ENCODE data around the gene ASPHD1.
"Not testable (repeated sequence)": the region's sequence is repeated elsewhere in the genome, so short reads cannot be mapped to it uniquely, and the experiment has no call there.

ASPHD1 gene, protein sequence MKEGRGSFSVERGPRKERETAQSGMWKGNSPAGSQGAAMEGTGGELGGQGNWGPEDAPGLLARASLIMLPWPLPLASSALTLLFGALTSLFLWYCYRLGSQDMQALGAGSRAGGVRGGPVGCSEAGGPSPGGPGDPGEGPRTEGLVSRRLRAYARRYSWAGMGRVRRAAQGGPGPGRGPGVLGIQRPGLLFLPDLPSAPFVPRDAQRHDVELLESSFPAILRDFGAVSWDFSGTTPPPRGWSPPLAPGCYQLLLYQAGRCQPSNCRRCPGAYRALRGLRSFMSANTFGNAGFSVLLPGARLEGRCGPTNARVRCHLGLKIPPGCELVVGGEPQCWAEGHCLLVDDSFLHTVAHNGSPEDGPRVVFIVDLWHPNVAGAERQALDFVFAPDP

DNA sequence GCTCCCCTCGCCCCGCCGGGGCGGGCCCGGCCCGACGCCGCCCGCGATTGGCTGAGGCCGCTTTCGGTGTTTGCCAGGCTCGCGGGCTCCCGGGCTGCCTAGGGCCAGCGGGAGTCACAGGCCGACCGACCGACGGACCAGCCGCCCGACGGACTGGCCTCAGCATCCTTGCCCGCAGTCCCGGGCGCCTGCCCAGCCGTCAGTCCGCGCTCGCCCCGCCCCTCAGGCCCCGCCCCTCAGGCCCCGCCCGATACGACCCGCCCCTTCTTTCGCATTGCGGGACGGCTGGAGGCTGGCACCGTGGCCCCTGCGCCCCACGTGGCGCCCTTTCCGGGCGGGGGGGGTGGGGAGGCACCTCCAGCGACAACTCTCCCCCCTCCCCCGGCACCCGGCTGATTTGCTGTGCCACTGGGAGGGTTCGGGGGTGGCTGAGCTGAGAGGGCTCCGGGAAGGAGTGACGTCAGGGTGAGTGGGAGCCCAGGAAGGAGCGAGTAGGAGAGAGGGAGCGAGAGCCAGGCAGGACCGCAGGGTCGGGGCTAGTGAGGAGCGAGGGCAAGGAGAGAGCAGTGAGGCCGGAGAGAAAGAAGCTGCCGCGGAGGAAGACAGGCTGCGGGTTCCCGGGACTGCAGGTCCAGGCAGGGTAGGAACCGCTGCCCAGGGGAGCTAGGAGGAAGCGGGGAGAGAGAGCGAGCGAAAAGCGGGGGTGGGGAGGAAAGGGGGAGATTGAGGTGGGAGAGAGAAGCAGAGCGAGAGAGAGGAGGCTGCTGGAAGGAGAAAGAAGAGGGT is at the start of gene ASPHD1:
Gene ASPHD1 (plus strand): TSS at position 387 of the 786 bp plus-strand sequence. CDS start 484 bp downstream, outside the sequence.
- peak in 1 of 2 donors; percentile 27 for DNase-seq (ENCODE audit: low read depth in 2 of 2)

DNA sequence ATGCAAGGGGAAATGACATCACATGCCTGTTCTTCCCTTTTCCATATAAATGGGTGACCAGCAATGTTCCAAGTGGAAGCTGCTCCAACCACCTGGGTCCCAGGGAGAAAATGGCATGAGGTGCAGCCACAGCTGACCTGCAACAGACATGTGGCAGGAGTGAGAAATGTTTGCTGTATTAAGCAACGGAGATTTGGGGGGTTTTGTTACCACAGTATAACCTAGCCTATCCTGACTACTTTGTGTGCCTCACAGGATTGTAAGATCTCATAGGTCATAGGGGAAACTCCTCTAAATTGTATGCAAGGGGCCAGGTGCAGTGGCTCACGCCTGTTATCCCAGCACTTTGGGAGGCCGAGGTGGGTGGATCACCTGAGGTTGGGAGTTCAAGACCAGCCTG is 49.3 kb upstream of the ASPHD1 start:
- no peak for DNase-seq (ENCODE audit: low read depth in 2 of 2)

DNA sequence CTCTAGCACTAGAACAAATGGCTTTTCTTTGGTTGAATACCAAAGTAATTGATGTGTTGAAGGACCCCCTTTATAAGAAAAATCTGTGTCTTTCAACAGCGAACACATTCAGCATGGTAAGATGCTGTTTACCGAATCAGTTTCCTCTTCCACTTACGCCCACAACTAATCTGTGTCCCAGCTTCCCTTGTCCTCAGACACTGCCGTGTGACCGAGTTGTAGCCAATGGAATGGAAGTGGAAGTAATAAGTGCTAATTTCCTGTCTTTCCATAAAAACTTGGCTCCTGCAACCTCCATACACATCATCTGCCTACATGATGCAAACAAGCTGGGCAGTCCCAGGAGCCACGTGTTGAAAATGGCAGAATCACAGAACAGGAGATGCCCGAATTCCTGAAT is 47.6 kb upstream of the ASPHD1 start:
- no peak for DNase-seq (ENCODE audit: low read depth in 2 of 2)

DNA sequence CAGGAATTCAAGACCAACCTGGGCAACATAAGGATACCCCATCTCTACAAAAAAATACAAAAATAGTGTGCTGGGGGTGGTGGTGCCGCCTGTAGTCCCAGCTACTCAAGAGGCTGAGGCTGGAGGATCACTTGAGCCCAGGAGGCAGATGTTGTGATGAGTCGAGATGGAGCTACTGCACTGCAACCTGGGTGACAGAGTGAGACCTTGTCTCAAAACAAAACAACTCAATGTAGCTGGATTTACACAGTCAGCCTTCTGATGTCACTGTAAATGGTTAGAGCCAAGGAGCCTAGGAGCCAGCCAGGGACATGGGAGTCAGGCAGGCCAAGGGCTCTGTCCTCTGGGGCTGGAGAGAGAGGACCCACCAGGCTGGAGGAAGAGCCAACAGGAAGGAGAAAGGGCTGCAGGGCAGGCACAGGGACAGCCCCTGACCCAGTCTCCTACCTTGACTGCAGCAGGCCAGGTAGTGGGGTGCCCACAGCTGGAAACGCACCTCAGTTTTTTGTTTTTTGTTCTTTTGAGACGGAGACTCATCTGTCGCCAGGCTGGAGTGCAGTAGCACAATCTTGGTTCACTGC is 45.7 kb upstream of the ASPHD1 start:
- DNase-seq (ENCODE audit: low read depth in 2 of 2) = no peak

DNA sequence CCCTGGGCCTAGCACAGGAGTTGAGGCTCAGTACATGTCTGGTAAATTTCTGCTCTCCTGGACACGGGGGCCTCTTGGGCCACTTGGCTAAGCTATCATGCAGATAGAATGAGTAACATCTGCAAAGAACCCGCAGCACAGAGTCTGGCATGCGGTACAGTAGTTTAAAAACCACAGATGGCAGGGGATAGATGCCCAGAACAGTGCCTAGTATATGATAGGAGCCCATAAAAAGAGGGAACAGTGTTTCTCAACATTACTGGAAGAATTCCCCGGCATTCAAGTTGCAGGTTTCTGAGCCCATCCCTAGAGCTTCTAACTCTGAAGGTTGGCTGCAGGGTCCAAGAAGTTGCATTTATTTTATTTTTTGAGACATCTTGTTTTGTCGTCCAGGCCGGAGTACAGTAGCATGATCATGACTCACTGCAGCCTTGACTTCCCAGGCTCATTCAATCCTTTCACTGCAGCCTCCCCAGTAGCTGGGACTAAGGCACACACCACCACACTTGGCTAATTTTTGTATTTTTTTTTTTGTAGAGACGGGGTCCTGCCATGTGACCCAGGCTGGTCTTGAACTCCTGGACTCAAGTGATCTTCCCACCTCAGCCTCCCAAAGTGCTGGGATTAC is 43.0 kb upstream of the ASPHD1 start:
- no peak for DNase-seq (ENCODE audit: low read depth in 2 of 2)

DNA sequence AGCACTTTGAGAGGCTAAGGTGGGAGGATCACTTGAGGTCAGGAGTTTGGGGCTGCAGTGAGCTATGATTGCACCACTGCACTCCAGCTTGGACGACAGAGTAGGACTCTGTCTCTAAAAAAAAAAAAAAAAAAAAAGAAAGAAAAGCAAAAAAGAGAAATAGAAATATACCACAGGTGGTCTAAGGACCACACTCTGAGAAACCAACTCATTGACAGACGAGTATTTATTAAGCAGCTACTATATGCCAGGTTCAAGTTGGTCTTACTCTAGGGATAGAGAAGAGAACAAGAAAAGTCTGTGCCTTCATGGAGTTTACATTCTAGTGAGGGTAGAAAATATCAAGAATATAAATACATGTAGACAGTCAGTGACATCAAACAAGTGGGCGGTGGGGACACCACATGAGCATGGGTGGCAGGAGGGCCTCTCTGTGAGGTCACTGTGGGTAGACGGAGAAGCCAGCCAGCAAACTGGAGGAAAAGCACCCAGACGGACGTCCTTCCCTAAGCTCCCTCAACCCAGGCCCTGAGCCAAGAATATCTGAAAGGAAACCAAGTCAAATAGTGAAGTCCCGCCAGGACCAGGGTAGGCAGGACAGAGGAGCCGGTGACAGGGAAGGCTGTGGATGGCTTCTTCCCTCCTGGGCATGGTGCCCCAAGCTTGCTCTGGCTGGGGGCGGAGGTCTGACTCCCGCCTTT is 42.0 kb upstream of the ASPHD1 start:
- no peak for DNase-seq (ENCODE audit: low read depth in 2 of 2)

DNA sequence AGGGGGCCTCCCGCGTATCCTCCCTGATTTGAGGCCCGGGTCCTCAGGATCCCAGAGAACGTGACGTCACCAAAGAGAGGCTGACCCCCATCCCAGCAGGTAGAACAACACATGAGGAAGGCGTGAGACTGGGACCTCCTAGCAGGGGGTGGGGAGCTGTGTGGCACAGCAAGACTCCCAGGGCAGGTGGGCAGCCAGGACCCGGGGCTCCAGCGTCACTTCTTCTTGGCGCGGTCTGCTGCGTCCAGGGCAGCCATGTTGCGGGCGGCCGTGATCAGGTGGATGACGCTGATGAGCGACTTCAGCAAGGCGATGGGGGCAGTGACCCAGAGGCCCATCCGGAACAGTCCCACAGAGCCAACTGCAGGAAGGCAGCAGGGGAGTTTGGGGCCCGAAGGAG is 41.3 kb upstream of the ASPHD1 start:
- DNase-seq (ENCODE audit: low read depth in 2 of 2) = no peak

DNA sequence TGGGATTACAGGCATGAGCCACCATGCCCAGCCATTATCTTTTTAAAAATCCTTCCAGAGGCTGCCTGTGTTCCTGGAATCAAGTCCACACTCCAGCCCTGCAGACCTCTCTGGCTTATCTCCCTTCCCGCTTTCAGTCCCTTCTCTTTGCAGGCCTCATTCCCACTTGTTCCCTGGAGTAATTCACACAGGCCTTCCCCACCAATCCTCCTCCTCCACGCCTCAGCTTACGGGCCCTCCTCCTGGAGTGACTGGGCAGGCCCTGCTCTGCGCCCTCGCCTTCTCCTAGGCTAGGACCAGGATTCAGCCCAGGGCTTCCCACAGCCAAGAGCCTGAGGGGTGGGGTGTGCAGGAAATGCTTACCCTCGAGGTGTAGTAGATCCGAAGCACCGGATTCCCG is 40.1 kb upstream of the ASPHD1 start:
- no peak for DNase-seq (ENCODE audit: low read depth in 2 of 2)

DNA sequence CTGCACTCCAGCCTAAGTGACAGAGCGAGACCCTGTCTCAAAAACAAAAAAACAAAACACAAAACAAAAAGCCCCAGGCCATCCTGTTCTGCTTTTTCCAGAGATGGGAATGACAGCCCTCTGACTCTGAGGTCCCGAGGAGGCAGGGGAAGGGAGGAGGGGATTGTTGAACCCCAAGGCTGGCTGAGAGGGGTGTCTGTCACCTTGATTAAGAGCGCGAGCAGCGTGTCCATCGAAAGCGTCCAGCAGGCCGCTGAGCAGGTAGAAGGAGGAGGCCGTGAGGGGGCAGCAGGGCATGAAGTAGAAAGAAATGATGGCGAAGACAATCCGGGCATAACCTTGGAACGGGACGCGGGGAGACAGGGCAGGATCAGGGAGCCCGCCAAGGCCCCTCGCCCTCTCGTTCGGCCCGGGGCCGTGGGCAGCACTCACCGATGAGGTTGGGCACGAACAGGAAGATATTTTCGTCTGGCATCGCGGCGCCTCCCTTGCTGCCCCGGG is 37.9 kb upstream of the ASPHD1 start:
- no peak for DNase-seq (ENCODE audit: low read depth in 2 of 2)

DNA sequence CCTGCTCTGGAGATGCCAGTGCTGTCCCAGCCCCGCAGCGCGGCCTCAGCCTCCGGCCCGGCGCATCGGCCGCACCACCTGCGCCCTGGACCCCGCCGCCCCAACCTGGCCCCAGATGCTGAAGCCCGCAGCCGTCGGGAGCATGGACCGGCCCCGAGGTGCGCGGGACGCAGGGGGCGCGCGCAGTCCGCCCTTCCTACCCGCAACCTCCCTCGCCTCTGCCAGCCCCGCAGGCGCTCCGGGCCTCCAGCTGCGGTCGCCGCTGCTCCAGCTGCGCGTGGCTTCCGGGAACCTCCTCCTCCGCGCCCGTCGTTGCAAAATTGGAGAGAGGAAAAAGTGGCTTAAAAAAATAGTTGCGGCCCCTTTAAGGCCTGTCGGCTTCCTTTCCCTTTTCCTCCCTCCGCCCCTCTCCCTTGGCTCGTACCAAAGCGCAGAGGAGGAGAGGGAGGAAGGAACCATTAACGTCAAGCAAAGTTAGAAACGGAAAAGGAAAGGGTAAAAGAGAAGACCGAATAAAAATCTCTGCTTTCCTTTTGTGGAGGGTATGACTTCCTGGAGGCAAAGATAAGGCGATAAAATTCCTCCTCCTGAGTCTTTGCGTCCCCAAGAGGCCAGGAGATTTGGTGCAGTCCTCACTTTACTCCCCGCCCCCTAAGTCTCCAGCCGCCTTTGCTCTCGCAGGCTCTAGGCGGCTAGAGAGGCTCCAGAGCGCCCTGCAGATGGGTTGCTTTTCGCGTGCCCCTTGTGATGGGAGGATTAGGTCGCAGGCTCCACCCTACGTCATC is 37.2 kb upstream of the ASPHD1 start, which contains the start of gene CDIPT:
Gene CDIPT (minus strand): TSS at position 343 of the 785 bp plus-strand sequence. CDS start 369 bp downstream, outside the sequence.
- peak; percentile 84 to 87 for DNase-seq (ENCODE audit: low read depth in 2 of 2)

DNA sequence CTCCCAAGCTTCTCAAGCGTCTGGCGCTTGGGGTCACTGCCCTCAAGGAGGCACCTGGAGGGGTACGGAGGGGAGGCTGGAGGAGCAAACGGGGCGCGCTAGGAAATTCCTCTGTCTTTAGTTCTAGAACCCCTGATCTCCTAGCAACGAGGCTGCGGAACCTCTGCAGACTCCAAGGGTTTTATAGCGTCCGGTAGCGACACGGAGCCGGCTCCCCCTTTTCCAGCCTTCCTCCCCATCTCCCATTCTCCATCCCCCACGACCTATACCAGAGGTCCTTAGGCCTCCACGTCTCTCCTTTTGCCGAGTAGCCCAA is 36.7 kb upstream of the ASPHD1 start:
- DNase-seq (ENCODE audit: low read depth in 2 of 2) = no peak

DNA sequence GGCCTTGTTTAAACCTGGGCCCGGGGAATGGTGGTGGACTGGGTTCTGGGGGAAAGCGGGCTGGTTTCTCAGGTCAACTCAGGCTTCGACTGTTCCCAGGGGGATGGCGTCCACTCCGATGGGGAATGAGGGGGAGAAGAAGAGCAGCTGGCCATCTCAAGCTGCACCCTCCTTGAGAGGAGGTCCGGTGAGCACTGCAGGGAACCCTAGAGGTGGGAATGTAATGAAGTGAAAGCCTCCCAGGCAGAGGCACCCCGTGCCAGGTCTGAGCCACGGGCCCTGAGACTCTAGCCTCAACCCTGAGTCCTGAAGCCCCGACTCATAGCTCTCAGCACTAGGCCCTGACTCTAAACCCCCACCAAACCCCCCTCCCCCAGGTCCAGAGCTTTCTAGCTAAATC is 36.1 kb upstream of the ASPHD1 start:
- no peak for DNase-seq (ENCODE audit: low read depth in 2 of 2)

DNA sequence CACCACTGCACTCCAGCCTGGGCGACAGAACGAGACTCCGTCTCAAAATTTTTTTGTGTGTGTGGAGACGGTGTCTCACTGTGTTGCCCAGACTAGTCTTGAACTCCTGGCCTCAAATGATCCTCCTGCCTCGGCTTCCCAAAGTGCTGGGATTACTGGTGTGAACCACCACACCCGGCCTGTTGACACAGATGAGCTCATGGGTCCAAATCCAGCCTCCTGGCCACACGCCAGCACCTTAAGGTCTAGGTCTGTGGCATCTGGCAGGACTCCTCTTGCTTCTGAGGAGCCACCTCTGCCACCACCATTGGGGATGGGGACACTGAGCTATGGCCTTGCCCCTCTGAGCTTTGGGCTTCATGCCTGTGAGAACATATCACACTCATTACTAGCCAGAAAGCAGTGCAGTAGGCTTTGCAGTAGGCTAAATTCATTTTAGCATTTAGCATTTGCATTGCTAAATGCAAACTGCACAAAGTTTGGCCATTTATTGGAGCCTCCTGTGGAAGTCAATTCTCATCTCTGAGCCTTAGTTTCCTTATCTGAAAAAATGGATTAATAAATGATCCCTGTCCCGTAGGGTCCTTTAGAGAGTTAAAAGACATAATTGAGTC is 31.8 kb upstream of the ASPHD1 start:
- no peak for DNase-seq (ENCODE audit: low read depth in 2 of 2)

DNA sequence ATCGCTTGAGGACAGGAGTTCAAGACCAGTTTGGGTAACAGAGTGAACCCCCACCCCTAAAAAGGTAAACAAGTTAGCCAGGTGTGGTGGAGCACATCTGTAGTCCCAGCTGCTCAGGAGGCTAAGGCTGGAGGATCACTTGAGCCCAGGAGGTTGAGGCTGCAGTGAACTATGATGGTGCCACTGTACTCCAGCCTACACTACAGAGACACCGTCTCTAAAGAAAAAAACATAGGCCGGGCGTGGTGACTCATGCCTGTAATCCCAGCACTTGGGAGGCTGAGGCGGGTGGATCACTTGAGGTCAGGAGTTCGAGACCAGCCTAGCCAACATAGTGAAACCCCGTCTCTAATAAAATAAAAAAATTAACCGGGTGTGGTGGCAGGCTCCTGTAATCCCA is 31.2 kb upstream of the ASPHD1 start:
- DNase-seq (ENCODE audit: low read depth in 2 of 2) = not testable (repeated sequence)

DNA sequence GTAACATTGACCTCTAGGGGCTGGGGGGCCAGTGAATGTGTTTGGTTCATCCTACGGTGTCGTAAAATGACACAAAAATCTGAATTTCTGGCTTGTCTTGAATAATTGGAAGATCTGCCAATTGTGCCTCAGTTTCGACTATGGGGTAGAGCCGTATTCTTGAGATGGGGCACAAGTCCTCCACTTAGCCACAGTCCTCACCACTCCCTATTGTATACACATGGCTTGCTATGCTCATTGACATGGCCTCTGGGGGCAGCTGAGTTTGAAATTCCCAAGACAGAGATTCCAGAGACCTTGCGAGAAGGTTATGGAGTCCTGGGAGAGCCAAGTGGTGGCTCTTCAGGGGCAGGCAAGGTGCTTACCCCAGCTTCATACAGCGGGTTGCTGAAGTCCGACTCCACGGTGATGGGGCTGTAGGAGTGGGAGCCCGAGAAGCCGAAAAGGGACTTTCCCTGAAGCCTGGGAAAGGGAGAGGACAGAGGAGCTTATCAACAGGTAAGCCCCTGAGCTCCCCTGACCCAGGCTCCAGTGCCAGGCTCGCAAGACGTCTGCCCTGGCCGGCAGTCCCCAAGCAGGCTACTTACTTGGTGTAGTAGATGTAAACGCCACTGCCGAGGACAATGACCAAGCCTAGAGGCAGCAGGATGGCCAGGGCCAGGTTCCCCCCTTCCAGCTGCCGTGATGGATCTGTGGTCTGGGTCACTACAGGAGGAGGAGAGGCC is 28.3 kb upstream of the ASPHD1 start:
- no peak for DNase-seq (ENCODE audit: low read depth in 2 of 2)

DNA sequence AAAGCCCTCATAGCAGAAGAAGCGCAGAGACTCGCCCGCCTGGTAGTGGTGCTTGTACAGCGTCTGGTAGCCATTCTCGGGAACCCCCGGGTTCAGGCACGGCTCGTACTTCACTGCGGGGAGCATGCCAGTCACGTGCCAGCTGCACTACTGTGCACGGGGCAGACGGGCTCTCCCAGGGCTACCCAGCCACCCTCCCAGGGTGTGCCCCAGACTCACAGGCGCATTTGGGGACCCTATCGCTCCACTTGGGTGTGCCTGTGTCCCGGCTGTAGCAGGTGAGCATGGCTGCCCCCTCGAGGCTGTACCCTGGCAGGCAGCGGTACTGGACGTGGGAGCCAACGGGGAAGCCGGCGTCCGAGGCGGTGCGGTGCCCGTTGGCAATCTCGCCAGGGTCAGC is 27.0 kb upstream of the ASPHD1 start:
- DNase-seq (ENCODE audit: low read depth in 2 of 2) = no peak

DNA sequence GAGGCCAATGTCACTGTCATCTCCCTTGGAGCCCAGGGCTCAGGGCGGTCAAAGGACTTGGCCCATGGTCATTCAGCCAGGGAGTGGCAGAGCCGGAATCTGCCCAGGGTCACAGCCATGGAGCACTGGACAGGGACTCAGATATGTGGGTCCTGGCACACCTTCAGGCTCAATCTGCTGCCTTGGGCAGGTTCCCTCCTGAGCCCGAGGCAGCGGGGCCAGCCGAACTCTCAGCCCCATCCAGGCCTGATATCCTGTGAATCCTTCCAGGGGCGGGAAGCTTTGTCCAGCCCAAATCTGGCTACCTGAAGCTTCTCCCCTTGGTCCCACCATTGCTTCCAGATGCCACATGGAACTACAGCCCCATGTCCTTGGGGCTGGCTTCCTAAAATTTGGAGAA is 25.1 kb upstream of the ASPHD1 start:
- DNase-seq (ENCODE audit: low read depth in 2 of 2) = no peak

DNA sequence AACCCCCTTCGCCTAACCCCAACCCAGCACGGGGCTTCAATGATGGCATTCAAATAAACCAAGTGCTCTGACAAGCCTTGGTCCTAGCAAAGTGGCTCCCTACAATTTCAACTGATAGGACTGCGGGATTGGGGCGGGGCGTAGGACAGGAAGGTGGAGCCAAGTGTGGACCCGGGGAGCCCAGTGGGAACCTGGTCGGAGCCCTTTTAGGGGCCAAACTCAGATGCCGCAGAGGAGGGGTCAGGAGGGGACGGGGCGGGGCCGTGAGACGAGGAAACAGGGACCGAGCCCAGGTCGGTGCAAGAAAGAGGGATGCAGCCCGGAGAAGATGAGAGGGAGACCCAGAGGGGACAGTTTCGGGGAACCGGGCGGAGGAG is 24.1 kb upstream of the ASPHD1 start:
- DNase-seq (ENCODE audit: low read depth in 2 of 2) = no peak

DNA sequence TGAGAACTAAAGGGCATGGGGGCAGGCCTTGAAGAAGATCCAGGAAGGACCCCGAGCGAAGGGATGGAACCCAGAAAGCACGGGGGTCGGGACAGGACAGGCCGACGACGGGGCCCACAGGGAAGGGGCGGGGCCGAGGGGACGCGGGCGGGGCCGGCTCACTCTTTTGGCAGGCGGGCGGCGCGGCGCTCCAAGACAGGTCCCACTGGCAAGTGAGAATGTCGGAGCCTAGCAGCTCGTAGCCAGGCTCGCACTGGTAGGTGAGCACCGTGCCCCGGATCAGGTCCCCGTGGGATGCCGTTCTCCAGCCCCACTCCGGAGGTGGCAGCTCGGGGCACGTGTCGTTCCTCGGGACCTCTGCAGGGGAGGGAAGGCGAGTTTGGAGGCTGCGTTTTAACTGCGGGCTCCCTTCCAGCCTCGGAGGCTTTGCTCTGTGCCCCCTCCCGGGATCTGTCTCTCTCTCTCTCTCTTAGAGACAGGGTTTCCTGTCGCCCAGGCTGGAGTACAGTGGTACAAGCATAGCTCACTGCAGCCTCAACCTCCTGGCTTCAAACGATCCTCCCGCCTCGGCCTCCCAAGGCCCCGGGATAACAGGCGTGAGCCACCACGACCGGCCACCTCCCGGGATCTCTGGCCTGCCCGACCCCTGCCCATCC is 23.6 kb upstream of the ASPHD1 start:
- DNase-seq (ENCODE audit: low read depth in 2 of 2) = no peak
